Renal cortex interstitium (tissue), 11 donors: Measurements from ENCODE around the gene EIF4G3. TPM values are rescaled to one million over a fixed set of nuclear protein-coding genes. Genes with fewer than 3 reads are reported as not detected.

Experiments used
- DNase-seq, 11 donors: peaks; one replicate each; pipeline ENCODE4 v3.0.0-alpha.2; 2013; ENCODE audit warnings: low read depth in 9 of 11, low spot score in 4 of 11; ENCODE audit errors: extremely low read depth in 1 of 11
- polyA plus RNA-seq, 3 donors: library from polyadenylated mRNA; unstranded; fragments of 120-200 nt; gene quantifications; one replicate each; pipeline ENCODE4 v1.2.1, GENCODE V29; 2013; ENCODE audit not compliant: insufficient read length in 3 of 3

Gene EIF4G3
- polyA plus RNA-seq, 3 donors: 67.4 to 73.2 (median 70.4) TPM

DNA sequence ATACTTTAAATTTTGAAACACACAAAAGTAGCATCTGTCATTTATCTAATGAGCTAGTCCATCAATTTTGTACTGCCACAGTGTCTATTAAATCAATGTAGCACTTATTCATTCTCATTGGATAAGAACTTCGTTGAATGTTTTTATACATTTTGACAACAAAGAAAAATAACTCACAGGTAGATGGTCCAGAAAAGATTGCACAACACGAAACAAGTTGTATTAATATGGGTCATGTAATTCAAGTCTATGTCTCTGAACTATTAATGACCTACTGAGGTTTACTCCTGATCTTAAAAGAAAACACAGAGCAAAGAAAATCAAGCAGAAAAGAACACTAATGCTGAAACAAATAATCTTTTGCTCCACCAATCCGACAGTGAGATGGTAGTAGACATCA lies 404.9 kb downstream of the EIF4G3 start:
- no peak for DNase-seq

DNA sequence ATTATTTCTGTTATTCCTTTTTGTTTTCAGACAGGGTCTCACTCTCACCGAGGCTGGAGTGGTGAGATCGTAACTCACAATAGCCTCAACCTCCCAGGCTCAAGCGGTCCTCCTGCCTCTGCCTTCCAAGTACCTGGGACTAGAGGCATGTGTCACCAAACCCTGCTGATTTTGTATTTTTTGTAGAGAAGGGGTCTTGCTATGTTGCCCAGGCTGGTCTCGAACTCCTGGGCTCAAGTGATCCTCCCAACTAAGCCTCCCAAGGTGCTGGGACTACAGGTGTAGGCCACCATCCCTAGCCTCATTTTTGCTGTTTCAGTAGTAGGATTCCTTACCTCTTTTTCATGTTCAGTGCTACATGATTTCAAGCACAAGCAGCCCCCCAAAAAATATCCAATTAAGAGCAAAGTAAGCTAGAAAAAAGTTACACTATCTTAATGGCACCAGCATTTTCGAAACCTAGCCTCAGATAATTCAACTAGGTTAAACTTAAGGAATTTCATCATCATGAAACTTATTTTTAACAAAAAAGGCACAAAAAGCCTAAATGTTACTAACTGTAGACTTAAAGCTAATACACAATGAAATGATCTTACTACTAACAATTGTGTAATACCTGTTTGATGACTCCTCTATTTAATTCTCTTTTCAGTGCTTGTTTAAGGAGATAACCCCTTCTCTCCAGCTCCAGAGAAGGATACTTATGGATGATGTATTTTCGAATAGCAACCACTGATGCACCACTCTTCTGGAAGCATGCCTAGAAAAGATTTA lies 406.2 kb downstream of the EIF4G3 start:
- DNase-seq: no peak

DNA sequence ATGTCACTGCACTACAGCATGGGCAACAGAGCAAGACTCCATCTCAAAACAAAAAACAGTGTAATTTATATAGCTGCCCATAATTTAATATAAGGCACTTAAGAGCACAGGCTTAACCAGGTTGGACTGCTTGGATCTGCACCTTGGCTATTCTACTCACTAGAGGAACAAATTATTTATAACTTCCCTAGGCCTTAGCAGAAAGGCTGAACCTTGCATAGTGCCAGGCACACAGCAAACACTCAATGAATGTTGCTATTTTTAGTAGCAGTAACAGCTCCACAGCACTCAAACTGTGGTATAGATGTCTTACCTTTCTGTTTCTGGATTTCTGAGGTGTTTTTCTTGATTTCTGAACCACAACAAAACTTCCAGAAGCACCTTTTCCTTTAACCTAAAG lies 409.4 kb downstream of the EIF4G3 start:
- no peak for DNase-seq

DNA sequence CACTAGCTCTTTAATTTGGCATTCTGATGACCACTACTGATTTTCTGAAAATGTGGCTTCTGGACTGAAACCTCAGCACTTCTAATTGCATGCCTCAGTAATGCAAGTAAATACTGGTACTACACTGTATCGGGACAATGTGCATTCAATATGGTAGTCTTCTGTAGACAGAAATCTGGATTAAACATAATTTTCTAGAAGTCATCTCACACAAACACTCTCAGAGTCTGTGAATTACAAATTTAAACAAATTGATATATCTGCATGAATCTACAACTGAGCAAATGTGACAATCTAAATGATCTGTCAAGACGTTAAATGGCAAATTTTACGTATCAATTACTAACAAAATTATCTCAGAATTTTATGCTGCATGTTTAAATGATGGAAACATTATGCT lies 413.3 kb downstream of the EIF4G3 start:
- no peak for DNase-seq

DNA sequence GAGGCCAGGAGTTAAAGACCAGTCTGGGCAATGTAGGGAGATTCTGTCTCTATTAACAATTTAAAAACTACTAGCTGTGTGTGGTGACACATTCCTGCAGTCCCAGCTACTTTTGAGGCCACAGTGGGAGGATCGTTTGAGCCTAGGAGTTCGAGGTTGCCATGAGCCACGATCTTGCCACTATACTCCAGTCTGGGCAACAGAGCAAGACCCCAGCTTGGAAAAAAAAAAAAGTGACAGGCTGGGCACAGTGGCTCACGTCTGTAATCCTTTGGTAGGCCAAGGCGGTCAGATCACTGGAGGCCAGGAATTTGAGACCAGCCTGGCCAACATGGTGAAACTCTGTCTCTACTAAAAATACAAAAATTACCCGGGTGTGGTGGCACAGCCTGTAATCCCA lies 416.4 kb downstream of the EIF4G3 start:
- no peak for DNase-seq

Other genes starting within 250 kb of the EIF4G3 start
- 10 to 100 TPM; 43.4 to 46.6 (median 44.2) TPM for gene ECE1, start 113.6 kb upstream of the EIF4G3 start, polyA plus RNA-seq